GM21825 (cell line): ENCODE results near the gene SLAMF6.
A peak's percentile ranks its signal among the peaks of the same experiment; 100 is the strongest.
"Not testable (repeated sequence)": the region's sequence is repeated elsewhere in the genome, so short reads cannot be mapped to it uniquely, and the experiment has no call there.

Experiments used
- ATAC-seq: cut with Tn5 transposase; IDR thresholded peaks from one replicate; pipeline ENCODE4 v1.9.1; 2021; ENCODE audit warnings: mild to moderate bottlenecking, moderate library complexity; ENCODE audit not compliant: unreplicated experiment

Gene SLAMF6

GRCh38 chr1:160522622-160523345 is at the start of gene SLAMF6:
SLAMF6 (minus strand) TSS chr1:160523255; CDS start chr1:160523192, 63 bp downstream.
- no peak for ATAC-seq

DNA sequence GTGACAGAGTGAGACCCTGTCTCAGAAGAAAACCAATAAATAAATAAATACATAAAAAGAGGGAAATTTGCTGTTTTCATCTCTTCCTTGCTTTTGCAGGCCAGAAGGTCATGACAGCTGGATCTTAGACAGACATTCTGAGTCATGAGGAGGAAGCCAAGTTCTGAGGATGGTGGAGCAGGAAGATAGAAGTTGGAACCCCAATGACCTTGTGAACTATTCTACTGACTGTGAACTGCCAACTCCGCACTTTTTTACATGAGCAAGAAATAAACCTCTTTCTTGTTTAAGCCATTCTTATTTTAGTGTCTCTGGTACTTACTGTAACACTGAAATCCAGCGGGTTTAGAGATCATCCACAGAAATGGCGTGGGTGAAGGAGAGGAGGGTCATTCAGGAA is 47.8 kb upstream of the SLAMF6 start:
- ATAC-seq: no peak

DNA sequence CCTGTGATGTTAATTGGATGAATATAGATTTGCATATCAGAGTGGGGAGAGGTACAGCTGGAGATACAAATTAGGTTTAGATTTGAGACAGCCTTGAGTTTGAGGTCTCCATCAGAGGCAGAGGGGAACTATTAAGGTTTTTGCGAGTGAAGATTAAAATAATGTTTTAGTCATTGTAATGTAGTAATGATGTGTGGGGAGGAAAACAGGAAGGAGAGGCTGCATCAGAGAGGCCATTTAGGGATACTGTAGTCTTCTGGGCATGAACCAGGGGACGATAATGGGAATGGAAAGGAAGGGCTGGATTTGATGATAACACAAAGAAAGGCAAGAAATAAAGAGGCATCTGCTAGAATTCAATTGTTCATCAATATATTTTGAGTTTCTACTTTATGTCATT is 46.8 kb upstream of the SLAMF6 start:
- no peak for ATAC-seq

GRCh38 chr1:160567858-160568682 is 45.0 kb upstream of the SLAMF6 start:
- peak; percentile 55 for ATAC-seq

GRCh38 chr1:160567341-160567740 is 44.3 kb upstream of the SLAMF6 start:
- no peak for ATAC-seq

- ATAC-seq: no peak
Observed at GRCh38 chr1:160565564-160565963, 42.5 kb upstream of the SLAMF6 start.

GRCh38 chr1:160563230-160563629 is 40.2 kb upstream of the SLAMF6 start:
- ATAC-seq: not testable (repeated sequence)

GRCh38 chr1:160562745-160563144 is 39.7 kb upstream of the SLAMF6 start:
- ATAC-seq: not testable (repeated sequence)

- ATAC-seq: no peak
Observed at GRCh38 chr1:160560806-160561205, 37.8 kb upstream of the SLAMF6 start.

GRCh38 chr1:160560045-160560705 is 37.1 kb upstream of the SLAMF6 start:
- no peak for ATAC-seq

- not testable (repeated sequence) for ATAC-seq
Observed at GRCh38 chr1:160559437-160559836, 36.4 kb upstream of the SLAMF6 start.

- ATAC-seq: no peak
Observed at GRCh38 chr1:160558660-160559380, 35.8 kb upstream of the SLAMF6 start.

- ATAC-seq: no peak
Observed at GRCh38 chr1:160553778-160554177, 30.7 kb upstream of the SLAMF6 start.

- ATAC-seq: no peak
Observed at GRCh38 chr1:160552425-160552824, 29.4 kb upstream of the SLAMF6 start.

GRCh38 chr1:160550572-160551034 is 27.5 kb upstream of the SLAMF6 start:
- no peak for ATAC-seq

DNA sequence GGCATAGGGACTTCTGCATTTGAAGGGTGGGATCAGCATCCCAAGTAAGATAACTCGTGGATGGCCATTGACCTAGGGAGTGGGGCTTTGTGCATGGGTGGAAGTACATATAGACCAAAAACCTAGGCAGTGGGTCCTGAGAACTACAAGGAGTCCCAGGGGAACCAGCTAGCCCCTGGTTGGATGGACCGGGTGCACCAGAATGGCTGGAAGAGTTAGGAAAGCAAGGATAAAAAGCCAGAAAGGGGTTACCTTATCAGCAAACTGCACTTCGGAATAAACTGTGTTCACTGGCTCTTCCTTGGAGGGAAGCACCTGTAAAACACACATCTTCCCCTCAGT is 26.6 kb upstream of the SLAMF6 start:
- no peak for ATAC-seq

- ATAC-seq: peak; percentile 38
Observed at GRCh38 chr1:160548960-160549664, 26.1 kb upstream of the SLAMF6 start.

- peak; percentile 43 for ATAC-seq
Observed at GRCh38 chr1:160548183-160548582, 25.1 kb upstream of the SLAMF6 start.

- ATAC-seq: no peak
Observed at GRCh38 chr1:160547422-160547821, 24.4 kb upstream of the SLAMF6 start.

GRCh38 chr1:160546942-160547341 is 23.9 kb upstream of the SLAMF6 start:
- no peak for ATAC-seq
